A549 (cell line): ENCODE measurements around the gene MT1H.

ENCODE experiments used
- BHLHE40 ChIP-seq: IDR thresholded peaks from 2 replicates; pipeline ENCODE4 v1.6.1; 2012; ENCODE audit warnings: low read depth, low read length, inconsistent platforms
- CBX2 ChIP-seq: fragments of 200-600 bp; sonication (generic); IDR thresholded peaks from 2 replicates; pipeline ENCODE4 v1.6.1; 2016; ENCODE audit warnings: low read depth, mild to moderate bottlenecking, borderline replicate concordance
- CTCF ChIP-seq: fragments of >200 bp; sonication (Bioruptor Twin); formaldehyde crosslinking; IDR thresholded peaks from 3 replicates; pipeline ENCODE4 v1.5.1; 2016
- EP300 ChIP-seq, 2 experiments: fragments of >200 bp; sonication (Bioruptor Twin); formaldehyde crosslinking; IDR thresholded peaks; 2 replicates in 1 of 2; 3 replicates in 1 of 2; pipeline ENCODE4 v1.6.1; 2016 to 2017
- KDM1A ChIP-seq: fragments of 200-600 bp; sonication (generic); IDR thresholded peaks from 2 replicates; pipeline ENCODE4 v1.6.1; 2016; ENCODE audit warnings: low read depth, mild to moderate bottlenecking
- MAFK ChIP-seq: fragments of 450-650 bp; IDR thresholded peaks from 2 replicates; pipeline ENCODE4 v1.6.1; 2014; ENCODE audit not compliant: partially characterized antibody
- MAX ChIP-seq: IDR thresholded peaks from 2 replicates; pipeline ENCODE4 v1.6.1; 2012
- MAZ ChIP-seq: fragments of 150-350 bp; IDR thresholded peaks from 2 replicates; pipeline ENCODE4 v1.6.1; 2014; ENCODE audit warnings: antibody characterized with exemption, low read depth, low read length, borderline replicate concordance
- NFE2L2 ChIP-seq: fragments of 150-350 bp; conservative IDR thresholded peaks from 2 replicates; pipeline ENCODE4 v1.6.1; 2014; ENCODE audit warnings: low read length
- PHF8 ChIP-seq: fragments of 200-600 bp; sonication (generic); IDR thresholded peaks from 2 replicates; pipeline ENCODE4 v1.6.1; 2016; ENCODE audit warnings: low read depth, mild to moderate bottlenecking, antibody characterized with exemption, moderate library complexity, borderline replicate concordance
- POLR2A ChIP-seq: IDR thresholded peaks from 2 replicates; pipeline ENCODE4 v1.6.1; 2012; ENCODE audit warnings: mild to moderate bottlenecking, low read length
- REST ChIP-seq: fragments of 200-600 bp; sonication (generic); IDR thresholded peaks from 2 replicates; pipeline ENCODE4 v1.6.1; 2016; ENCODE audit warnings: antibody characterized with exemption, mild to moderate bottlenecking, moderate library complexity
- ZSCAN20 ChIP-seq: fragments of 250-450 bp; sonication (Bioruptor Pico); IDR thresholded peaks from 2 replicates; pipeline ENCODE4 v1.8.0; 2022; ENCODE audit warnings: mild to moderate bottlenecking, moderate library complexity

GRCh38 chr16:56681939-56682702 lies 12.5 kb downstream of the MT1H start, which contains the start of gene MT1X:
- TF ChIP-seq ZSCAN20 (CRISPR knock-in tag) (no peak), CTCF (no peak), POLR2A (peak; percentile 75), NFE2L2 (no peak), REST (no peak), MAX (peak; percentile 84), EP300 (IDR thresholded peaks at IDR 0.05) (no peak), KDM1A (no peak), PHF8 (no peak; the same call in 1 of the 2 replicates), CBX2 (no peak), MAZ (no peak), BHLHE40 (no peak), MAFK (peak; percentile 85)
